Liver (tissue), 3 donors: Measurements from ENCODE around the gene GPR39.

Experiments used
- CTCF ChIP-seq: fragments of 150-350 bp; IDR thresholded peaks from 2 replicates; pipeline ENCODE4 v1.5.1; 2017; ENCODE audit warnings: improper control_type of control experiment, low read depth, low read length; ENCODE audit not compliant: missing input control
- JUND ChIP-seq, 2 donors: IDR thresholded peaks; 2 replicates each; pipeline ENCODE4 v1.6.1; 2016; ENCODE audit warnings: antibody characterized with exemption in 2 of 2
- MAX ChIP-seq: IDR thresholded peaks from 2 replicates; pipeline ENCODE4 v1.6.1; 2016; ENCODE audit warnings: antibody characterized with exemption
- NR2F2 ChIP-seq: IDR thresholded peaks from 2 replicates; pipeline ENCODE4 v1.6.1; 2016; ENCODE audit warnings: antibody characterized with exemption
- RAD21 ChIP-seq, 2 donors: IDR thresholded peaks; 2 replicates each; pipeline ENCODE4 v1.6.1; 2016; ENCODE audit warnings: antibody characterized with exemption in 2 of 2, mild to moderate bottlenecking in 2 of 2
- SP1 ChIP-seq: IDR thresholded peaks from 2 replicates; pipeline ENCODE4 v1.6.1; 2018; ENCODE audit warnings: antibody characterized with exemption, mild to moderate bottlenecking
- TAF1 ChIP-seq: conservative IDR thresholded peaks from 2 replicates; pipeline ENCODE4 v1.6.1; 2016; ENCODE audit warnings: antibody characterized with exemption, mild to moderate bottlenecking
- YY1 ChIP-seq: IDR thresholded peaks from 2 replicates; pipeline ENCODE4 v1.6.1; 2016; ENCODE audit warnings: antibody characterized with exemption, mild to moderate bottlenecking
- donor health status: healthy.
- donor health status: healthy.

GRCh38 chr2:132473174-132473883 lies 56.7 kb downstream of the GPR39 start:
- TF ChIP-seq CTCF = no peak
- TF ChIP-seq JUND (IDR thresholded peaks at IDR 0.05) = no peak
- no peak for TF ChIP-seq SP1
- TF ChIP-seq RAD21 (IDR thresholded peaks at IDR 0.05) = no peak
- no peak for TF ChIP-seq NR2F2
- no peak for TF ChIP-seq MAX
- TF ChIP-seq YY1 = no peak
- no peak for TF ChIP-seq TAF1
